ENCODE results near the gene NVL.

The NVL gene

GRCh38 chr1:224182057-224182865 is 147.7 kb downstream of the NVL start:
- TF ChIP-seq, protein P1, sequence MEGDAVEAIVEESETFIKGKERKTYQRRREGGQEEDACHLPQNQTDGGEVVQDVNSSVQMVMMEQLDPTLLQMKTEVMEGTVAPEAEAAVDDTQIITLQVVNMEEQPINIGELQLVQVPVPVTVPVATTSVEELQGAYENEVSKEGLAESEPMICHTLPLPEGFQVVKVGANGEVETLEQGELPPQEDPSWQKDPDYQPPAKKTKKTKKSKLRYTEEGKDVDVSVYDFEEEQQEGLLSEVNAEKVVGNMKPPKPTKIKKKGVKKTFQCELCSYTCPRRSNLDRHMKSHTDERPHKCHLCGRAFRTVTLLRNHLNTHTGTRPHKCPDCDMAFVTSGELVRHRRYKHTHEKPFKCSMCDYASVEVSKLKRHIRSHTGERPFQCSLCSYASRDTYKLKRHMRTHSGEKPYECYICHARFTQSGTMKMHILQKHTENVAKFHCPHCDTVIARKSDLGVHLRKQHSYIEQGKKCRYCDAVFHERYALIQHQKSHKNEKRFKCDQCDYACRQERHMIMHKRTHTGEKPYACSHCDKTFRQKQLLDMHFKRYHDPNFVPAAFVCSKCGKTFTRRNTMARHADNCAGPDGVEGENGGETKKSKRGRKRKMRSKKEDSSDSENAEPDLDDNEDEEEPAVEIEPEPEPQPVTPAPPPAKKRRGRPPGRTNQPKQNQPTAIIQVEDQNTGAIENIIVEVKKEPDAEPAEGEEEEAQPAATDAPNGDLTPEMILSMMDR (IDR thresholded peaks at IDR 0.05; ENCODE audit: low read depth, low read length, poor library complexity, severe bottlenecking): no peak
- no peak for TF ChIP-seq EZH2phosphoT487 (IDR thresholded peaks at IDR 0.05; ENCODE audit: borderline replicate concordance, low read length)
- Histone ChIP-seq H3K27me3 (ENCODE audit: control insufficient read depth, low read length) (no peaks in the 10 kb centered on the region), H3F3A (ENCODE audit: control insufficient read depth, insufficient read depth) (peaks cover 22% of the 10 kb centered on the region), H3K4me2 (ENCODE audit: low read length) (peak overlapping the region; percentile 86), H3K9me2 (replicated peaks; ENCODE audit: control insufficient read depth, low read length) (no peaks in the 10 kb centered on the region), H3K4me3 (ENCODE audit: low read length) (peak overlapping the region; percentile 92), H4K20me1 (ENCODE audit: control insufficient read depth, insufficient read depth, low read depth, low read length) (peaks cover 9% of the 10 kb centered on the region; the same call in 1 of the 2 replicates), H3K36me3 (ENCODE audit: control insufficient read depth, low read length) (peaks cover 41% of the 10 kb centered on the region), H3K27ac (ENCODE audit: low read depth, low read length) (peak overlapping the region; percentile 91), H3K79me2 (ENCODE audit: control insufficient read depth, low read length) (peaks cover 42% of the 10 kb centered on the region), H3K4me1 (ENCODE audit: control insufficient read depth, low read length) (peaks cover 55% of the 10 kb centered on the region), H3K9me3 (ENCODE audit: control insufficient read depth, insufficient read depth, low read length) (no peaks in the 10 kb centered on the region)

GRCh38 chr1:224181453-224181810 is 148.5 kb downstream of the NVL start:
- Histone ChIP-seq H3K4me3 (ENCODE audit: low read length) (peak overlapping the region; percentile 92), H3K27me3 (ENCODE audit: control insufficient read depth, low read length) (no peaks in the 10 kb centered on the region), H3K4me1 (ENCODE audit: control insufficient read depth, low read length) (peaks cover 47% of the 10 kb centered on the region), H3K4me2 (ENCODE audit: low read length) (peak overlapping the region; percentile 86), H3F3A (ENCODE audit: control insufficient read depth, insufficient read depth) (peaks cover 22% of the 10 kb centered on the region), H3K9me2 (replicated peaks; ENCODE audit: control insufficient read depth, low read length) (no peaks in the 10 kb centered on the region), H3K36me3 (ENCODE audit: control insufficient read depth, low read length) (peaks cover 33% of the 10 kb centered on the region), H3K27ac (ENCODE audit: low read depth, low read length) (peak overlapping the region; percentile 91), H3K9me3 (ENCODE audit: control insufficient read depth, insufficient read depth, low read length) (no peaks in the 10 kb centered on the region), H3K79me2 (ENCODE audit: control insufficient read depth, low read length) (peaks cover 34% of the 10 kb centered on the region), H4K20me1 (ENCODE audit: control insufficient read depth, insufficient read depth, low read depth, low read length) (0 out of 2 replicates have a peak, but pooled peaks cover 8% of the 10 kb centered on the region)
- no peak for TF ChIP-seq EZH2phosphoT487 (IDR thresholded peaks at IDR 0.05; ENCODE audit: borderline replicate concordance, low read length)
- TF ChIP-seq, protein P1 (IDR thresholded peaks at IDR 0.05; ENCODE audit: low read depth, low read length, poor library complexity, severe bottlenecking): no peak

DNA sequence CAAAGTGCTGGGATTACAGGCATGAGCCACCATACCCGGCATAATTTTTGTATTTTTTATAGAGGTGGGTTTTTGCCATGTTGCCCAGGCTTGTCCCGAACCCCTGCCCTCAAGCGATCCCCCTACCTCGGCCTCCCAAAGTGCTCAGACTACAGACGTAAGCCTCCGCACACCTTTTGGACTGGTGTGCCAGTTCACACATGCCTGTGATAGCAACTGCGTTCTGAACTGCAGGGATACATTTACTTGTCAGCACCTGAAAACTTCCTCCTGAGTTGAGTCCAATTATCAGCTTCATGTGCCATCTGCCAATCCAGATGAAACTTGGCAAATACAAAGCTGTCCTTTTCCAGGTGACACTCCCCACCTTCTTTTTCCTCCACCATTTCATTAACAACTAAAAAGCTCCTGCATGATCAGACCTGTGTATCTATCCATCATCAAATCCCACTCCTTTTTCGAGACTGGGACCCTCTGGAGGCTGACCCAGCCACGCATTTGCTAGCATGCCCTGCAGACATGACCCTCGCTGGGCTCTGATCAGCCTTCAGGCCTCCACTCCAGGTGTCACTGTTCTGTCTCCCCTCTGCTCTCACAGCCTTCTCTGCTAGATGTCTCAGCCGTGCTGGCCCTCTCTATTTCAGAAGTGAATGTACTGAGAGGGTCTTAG is 149.1 kb downstream of the NVL start:
- H3F3A ChIP-seq (ENCODE audit: control insufficient read depth, insufficient read depth): peaks cover 22% of the 10 kb centered on the region
- TF ChIP-seq, protein P1 (IDR thresholded peaks at IDR 0.05; ENCODE audit: low read depth, low read length, poor library complexity, severe bottlenecking): no peak
- TF ChIP-seq EZH2phosphoT487 (IDR thresholded peaks at IDR 0.05; ENCODE audit: borderline replicate concordance, low read length): no peak
- H3K4me1 ChIP-seq (ENCODE audit: control insufficient read depth, low read length): peaks cover 42% of the 10 kb centered on the region
- H3K9me3 ChIP-seq (ENCODE audit: control insufficient read depth, insufficient read depth, low read length): no peaks in the 10 kb centered on the region
- peaks cover 28% of the 10 kb centered on the region for H3K36me3 ChIP-seq (ENCODE audit: control insufficient read depth, low read length)
- H3K27me3 ChIP-seq (ENCODE audit: control insufficient read depth, low read length): no peaks in the 10 kb centered on the region
- H3K4me2 ChIP-seq (ENCODE audit: low read length): peak overlapping the region; percentile 86
- H4K20me1 ChIP-seq (ENCODE audit: control insufficient read depth, insufficient read depth, low read depth, low read length): 0 out of 2 replicates have a peak, but pooled peaks cover 8% of the 10 kb centered on the region
- peak overlapping the region; percentile 91 for H3K27ac ChIP-seq (ENCODE audit: low read depth, low read length)
- H3K9me2 ChIP-seq (replicated peaks; ENCODE audit: control insufficient read depth, low read length): no peaks in the 10 kb centered on the region
- peaks cover 29% of the 10 kb centered on the region for H3K79me2 ChIP-seq (ENCODE audit: control insufficient read depth, low read length)
- peak overlapping the region; percentile 92 for H3K4me3 ChIP-seq (ENCODE audit: low read length)
